ENCODE measurements around the gene MED1.
"Not testable (repeated sequence)": the region's sequence is repeated elsewhere in the genome, so short reads cannot be mapped to it uniquely, and the experiment has no call there.

The MED1 gene

GRCh38 chr17:39410279-39410678 lies 40.8 kb downstream of the MED1 start:
- DNase-seq = no peak

GRCh38 chr17:39408360-39408759 lies 42.7 kb downstream of the MED1 start:
- DNase-seq = no peak

- DNase-seq = no peak
Measured at GRCh38 chr17:39406951-39407350, 44.1 kb downstream of the MED1 start.

DNA sequence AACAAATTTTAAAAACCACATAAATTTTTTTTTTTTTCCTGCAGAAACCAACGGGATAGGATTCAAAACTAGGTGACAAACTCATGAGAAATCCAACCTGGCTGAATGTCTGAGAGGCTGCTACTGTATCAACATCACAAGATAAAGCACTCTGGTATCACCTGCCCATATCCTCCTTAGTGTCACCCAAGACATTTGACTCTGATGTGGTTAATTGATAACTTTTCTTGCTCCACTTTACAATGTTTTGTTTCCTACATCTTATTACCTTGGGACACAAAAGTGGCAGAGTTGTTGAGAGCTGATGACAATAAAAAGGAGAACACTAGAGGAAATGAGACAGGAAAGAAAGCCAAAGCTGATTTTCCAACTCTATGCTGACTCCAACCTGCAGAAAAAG lies 45.6 kb downstream of the MED1 start:
- DNase-seq = no peak

- DNase-seq = peak; percentile 32
Measured at GRCh38 chr17:39404542-39405378, 46.3 kb downstream of the MED1 start.

DNA sequence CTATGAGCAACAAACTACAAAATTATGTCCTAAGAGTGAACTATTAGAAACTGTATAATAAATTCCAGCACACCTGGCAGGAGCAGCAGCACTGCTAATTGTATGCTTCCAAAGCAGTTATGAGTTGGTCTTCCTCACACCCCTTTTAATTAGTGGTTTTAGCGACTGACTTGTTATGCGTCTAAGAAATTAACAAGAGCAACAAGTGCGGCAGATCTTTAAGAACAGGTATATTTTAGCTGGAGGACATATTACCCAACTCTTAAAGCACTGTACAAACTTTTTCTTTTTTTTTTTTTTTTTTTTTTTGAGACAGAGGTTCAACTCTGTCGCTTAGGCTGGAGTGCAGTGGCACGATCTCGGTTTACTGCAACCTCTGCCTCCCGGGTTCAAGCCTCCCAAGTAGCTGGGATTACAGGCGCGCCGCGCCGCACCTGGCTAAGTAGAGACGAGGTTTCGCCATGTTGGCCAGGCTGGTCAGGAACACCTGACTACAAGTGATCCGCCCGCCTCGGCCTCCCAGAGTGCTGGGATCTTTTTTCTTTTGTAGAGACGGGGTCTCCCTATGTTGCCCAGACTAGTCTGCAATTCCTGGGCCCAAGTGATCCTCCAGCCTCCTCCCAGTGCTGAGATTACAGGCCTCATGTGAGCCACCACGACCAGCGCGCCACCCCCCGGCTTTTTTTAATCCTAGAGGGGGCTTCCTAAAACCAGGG lies 48.0 kb downstream of the MED1 start:
- no peak for DNase-seq

DNA sequence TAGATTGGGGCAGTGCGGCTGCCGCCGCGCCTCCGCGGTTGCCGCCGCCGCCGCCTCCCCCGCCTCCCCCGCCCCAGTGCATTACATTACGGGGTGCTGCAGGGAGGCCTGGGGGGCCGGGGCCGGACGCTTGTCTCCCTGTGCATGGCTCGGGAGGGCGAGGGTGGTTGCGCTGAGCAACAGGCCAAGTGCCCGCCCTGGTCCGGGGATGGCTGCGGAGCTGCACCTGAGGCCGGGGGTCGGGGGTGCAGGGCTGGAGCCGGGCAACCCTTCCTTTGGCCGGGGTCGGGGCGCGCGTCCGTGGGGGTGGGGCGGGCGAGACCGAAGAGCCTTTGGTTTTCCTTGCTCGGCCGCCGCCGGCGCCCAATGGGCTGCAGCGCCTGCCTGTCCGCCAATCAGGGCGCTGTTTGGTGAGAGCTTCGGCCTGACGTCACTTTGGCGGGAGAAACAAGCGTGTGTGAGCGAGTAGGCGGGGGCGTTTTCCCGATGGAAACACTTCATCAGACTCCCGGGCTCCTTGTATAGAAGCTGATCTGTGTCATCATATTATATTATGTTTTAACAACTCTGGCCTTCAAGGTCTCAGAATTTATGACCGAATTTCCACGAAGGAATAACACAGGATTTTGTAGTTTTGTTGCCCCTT lies 48.7 kb downstream of the MED1 start:
- DNase-seq = peak; percentile 86

- peak; percentile 93 for DNase-seq
Measured at GRCh38 chr17:39401412-39402243, 49.4 kb downstream of the MED1 start, which contains the start of gene FBXL20. Gene FBXL20, minus strand, starts transcription at chr17:39401626. Its CDS starts 224 bp downstream, at chr17:39401402.

DNA sequence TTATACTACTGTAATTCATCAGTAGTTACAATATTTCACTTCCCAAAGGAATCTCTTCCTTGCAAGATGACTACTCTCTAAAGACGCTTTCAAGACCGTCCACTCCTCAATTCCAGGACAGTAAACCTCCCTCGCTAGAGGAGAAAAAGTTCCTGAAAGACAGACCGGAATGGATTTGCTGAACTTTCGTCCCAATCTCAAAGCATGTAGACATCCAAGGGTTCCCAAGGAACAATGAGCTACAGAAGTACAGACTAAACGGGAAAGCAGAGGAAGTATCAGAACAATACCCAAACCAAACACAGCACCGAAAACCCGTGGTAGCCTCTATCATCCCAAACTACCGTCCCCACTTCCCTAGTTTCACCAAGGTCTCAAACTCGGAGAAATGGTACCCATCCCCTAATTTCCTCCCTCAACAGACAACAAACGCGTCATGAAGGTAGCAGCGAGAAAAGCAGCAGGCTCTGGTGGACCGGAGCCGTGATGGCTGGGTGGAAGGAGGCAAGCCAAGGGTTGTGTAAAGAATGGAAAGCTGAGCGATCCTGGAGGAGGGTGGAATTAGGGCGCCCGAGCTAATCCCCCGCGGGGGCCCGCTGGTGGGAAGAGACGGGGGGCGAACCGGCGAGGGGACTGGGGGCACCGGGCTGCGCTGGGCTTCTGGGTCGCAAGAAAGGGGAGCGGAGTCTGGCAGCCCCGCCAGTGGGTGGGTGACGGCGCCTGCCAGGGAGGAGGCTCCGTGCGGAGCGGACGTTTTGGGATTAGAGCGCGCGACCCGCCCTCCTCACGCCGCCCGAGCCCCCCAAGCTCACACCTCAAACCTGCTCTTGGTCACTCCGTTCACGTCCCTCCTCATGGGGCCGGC lies 50.3 kb downstream of the MED1 start:
- no peak for DNase-seq

- no peak for DNase-seq
Measured at GRCh38 chr17:39399791-39400190, 51.3 kb downstream of the MED1 start.

- DNase-seq = no peak
Measured at GRCh38 chr17:39393736-39394135, 57.3 kb downstream of the MED1 start.

DNA sequence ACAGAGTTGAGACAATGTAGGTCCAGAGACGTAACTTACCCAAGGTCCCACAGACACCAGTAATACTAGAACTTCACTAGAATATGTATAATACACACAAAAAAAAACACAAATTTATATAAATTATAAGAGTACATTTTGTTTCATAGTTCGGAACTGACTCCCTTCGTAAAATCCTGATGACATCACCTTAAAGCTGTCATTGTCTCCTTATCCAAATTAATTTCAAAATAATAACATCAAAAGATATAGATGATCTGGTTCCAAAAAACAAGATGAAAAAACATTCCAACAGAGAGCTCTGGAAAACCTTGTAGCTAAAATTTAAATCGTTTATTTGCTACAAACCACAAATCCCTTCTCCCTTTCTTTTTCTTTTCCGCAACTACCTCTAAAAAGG lies 59.6 kb downstream of the MED1 start:
- DNase-seq = no peak

GRCh38 chr17:39385040-39385439 lies 66.0 kb downstream of the MED1 start:
- DNase-seq = no peak

DNA sequence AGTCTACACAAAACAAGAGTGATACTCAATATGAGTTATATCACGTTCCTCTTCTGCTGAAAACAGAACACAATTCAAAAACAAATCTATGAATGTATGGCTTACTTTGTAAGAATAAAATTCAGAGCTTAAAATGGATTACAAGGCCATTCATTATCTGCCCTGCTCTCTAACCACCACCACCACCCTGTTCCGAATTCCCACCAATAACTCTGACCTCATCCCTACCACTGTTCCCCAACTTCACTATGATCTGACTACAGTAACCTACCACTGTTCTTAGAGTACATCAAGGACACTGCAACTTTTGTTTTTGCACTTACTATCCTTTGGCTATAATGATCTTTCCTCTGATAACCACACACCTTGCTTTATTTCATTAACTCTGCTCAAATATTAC lies 70.9 kb downstream of the MED1 start:
- no peak for DNase-seq

DNA sequence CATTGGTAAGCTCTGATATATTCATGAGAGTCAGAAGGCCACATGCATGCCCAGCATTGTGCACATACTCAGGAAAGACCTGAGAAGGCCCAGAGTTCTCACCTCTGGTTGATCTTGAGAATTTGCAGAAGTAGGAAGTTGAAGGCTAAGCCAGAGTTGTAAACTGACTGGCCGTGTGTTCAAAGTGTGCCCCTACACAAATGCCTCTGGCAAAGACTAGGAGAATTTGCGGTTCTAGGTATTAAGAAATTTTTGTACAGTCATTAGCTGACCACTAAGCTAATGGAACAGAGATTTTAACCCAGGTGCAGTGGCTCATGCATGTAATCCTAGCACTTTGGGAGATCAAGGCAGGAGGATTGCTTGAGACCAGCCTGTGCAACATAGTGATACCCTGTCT lies 74.6 kb downstream of the MED1 start:
- DNase-seq = no peak

DNA sequence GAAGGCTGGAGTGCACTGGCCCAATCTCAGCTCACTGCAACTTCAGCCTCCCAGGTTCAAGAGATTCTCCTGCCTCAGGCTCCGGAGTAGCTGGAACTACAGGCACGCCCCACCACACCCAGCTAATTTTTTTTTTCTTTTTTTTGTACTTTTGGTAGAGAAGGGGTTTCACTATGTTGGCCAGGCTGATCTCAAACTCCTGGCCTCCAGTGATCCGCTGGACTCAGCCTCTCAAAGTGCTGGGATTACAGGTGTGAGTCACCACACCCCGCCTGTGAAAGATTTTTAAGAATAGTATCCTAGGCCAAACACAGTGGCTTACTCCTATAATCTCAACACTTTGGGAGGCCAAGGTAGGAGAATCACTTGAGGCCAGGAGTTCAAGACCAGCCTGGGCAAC lies 83.3 kb downstream of the MED1 start:
- DNase-seq = not testable (repeated sequence)

DNA sequence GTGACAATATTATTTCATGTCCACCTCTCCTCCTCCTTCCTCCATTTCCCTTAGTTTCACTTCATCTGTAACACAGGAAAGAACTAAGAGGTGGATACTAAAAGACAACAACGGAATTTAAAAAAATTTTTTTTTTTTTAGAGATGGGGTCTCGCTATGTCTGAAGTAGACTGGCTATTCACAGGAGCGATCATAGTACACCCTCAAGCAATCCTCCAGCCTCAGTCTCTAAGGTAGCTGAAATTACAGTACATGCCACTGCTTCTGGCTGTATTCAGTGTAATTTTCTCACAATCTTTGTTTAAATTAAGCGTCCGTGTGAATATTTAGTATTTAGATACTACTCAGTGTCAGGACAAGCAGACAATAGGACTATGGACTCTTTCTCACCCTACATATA lies 85.2 kb downstream of the MED1 start:
- no peak for DNase-seq

DNA sequence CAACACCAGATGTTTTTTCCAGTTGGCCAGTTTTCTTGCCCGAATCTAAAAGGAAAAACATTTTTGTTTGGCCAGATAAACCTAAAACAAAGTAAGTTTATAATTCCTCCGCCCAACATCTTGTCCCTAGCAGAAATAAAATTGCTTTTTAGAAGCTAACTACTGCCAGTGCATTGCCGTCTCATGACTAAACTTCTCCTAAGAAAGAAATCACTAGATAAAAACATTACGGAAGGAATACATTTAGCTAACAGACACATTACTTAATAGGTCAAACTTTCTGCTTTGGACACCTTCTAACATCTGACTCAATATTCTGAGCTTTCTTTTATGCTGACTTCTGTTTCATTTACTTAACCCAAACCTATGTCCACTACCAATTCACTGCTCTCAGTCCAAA lies 85.8 kb downstream of the MED1 start:
- DNase-seq = no peak

DNA sequence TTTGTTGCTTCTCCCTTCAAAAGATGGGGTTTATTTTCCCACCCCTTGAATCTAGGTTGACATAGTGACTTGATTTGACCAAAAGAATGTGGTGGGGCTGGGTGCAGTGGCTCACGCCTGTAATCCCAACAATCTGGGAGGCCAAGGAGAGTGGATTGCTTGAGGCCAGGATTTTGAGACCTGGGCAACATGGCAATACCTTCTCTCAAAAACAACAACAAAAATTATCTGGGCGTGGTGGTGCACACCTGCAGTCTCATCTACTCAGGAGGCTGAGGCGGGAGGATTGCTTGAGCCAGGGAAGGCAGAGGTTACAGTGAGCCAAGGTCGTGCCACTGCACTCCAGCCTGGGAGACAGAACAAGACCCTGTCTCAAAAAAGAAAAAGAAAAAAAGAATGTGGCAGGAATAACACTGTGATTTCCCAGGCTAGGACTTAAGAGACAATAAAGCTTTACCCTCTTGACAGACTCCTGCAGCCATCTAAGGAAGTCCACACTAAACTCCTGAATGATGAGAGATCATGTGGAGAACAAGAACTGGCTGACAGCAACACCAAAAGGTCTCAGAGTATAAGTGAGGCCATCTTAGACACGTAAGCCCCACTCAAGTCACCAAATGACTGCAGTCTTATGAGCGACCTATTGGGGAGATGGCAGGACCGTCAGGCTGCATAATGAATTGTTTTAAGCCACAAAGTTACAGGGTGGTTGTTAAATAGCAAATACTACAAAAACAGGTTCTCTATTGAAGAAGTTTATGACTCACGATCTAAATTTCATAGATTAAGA lies 86.6 kb downstream of the MED1 start:
- DNase-seq = no peak

GRCh38 chr17:39361064-39361463 lies 90.0 kb downstream of the MED1 start:
- no peak for DNase-seq

- DNase-seq = no peak
Measured at GRCh38 chr17:39360537-39360936, 90.5 kb downstream of the MED1 start.
